Kidney (tissue), 14 donors: Measurements from ENCODE around the gene SCN1B. TPM values are rescaled to one million over a fixed set of nuclear protein-coding genes. Genes with fewer than 3 reads are reported as not detected.

Experiments used
- DNase-seq, 5 donors: peaks; one replicate each; pipeline ENCODE4 v3.0.0-alpha.2; 2013 to 2020
- FAIRE-seq: peaks from 2 replicates; lab custom pipeline; 2012; peaks lifted over from hg19 to GRCh38; lab: Jason Lieb, UNC
- H3K27ac ChIP-seq, 2 donors: one replicate each; pipeline ENCODE4 v1.7.0; 2013; ENCODE audit warnings: low read depth in 2 of 2, low read length in 2 of 2, inconsistent platforms in 1 of 2
- H3K27me3 ChIP-seq: one replicate; pipeline ENCODE4 v1.7.1; 2013; ENCODE audit warnings: low read length, inconsistent platforms; ENCODE audit not compliant: control insufficient read depth, insufficient read depth
- H3K36me3 ChIP-seq, 3 donors: one replicate each; pipeline versions ENCODE4 v1.7.0 to v1.7.1; 2013; ENCODE audit warnings: low read length in 3 of 3, control low read depth in 1 of 3, inconsistent platforms in 1 of 3; ENCODE audit not compliant: insufficient read depth in 3 of 3, control insufficient read depth in 2 of 3
- H3K4me1 ChIP-seq, 3 donors: one replicate each; pipeline versions ENCODE4 v1.7.0 to v1.7.1; 2013; ENCODE audit warnings: low read length in 3 of 3, inconsistent platforms in 1 of 3, low read depth in 1 of 3; ENCODE audit not compliant: control insufficient read depth in 2 of 3, insufficient read depth in 2 of 3
- H3K4me3 ChIP-seq, 3 donors: one replicate each; pipeline versions ENCODE4 v1.7.0 to v1.8.1; 2013; ENCODE audit warnings: low read length in 3 of 3, control low read depth in 1 of 3, inconsistent platforms in 1 of 3
- H3K9ac ChIP-seq, 3 donors: one replicate each; pipeline versions ENCODE4 v1.7.0 to v1.7.1; 2013; ENCODE audit warnings: low read length in 3 of 3, control low read depth in 1 of 3, inconsistent platforms in 1 of 3
- H3K9me3 ChIP-seq, 3 donors: one replicate each; pipeline versions ENCODE4 v1.7.0 to v1.7.1; 2013; ENCODE audit warnings: low read length in 3 of 3, control low read depth in 1 of 3, inconsistent platforms in 1 of 3; ENCODE audit not compliant: control insufficient read depth in 2 of 3, insufficient read depth in 1 of 3
- intact Hi-C: fragments of 100-400 bp; cut with DNase I; formaldehyde crosslinking; loops from one replicate; pipeline ENCODE4 v1.11.1; 2022
- polyA plus RNA-seq: library from polyadenylated mRNA; stranded (reverse); fragments of 350-450 nt; fragmentation: Illumina TruSeq; extraction: RNeasy Lipid Tissue Mini Kit (QIAGEN cat#74804); gene quantifications from one replicate; pipeline ENCODE4 v1.2.3, GENCODE V29; 2014; ENCODE audit warnings: low read depth, low replicate concordance; ENCODE audit not compliant: insufficient read depth
- total RNA-seq: library from RNA; stranded (reverse); fragmentation: NEBNext Ultra II Directional; extraction: Animal tissue kit (Norgen Biotek cat#: 25700); gene quantifications from one replicate; pipeline ENCODE4 v1.2.1, GENCODE V29; 2021
- TF ChIP-seq, protein P1 (sequence below): IDR thresholded peaks from 3 replicates; pipeline ENCODE4 v1.5.1; 2012; ENCODE audit warnings: mild to moderate bottlenecking, moderate library complexity, borderline replicate concordance; ENCODE audit not compliant: insufficient read depth; ENCODE audit errors: extremely low read depth
- donor health status: control.
- donor health status: control.
- donor health status: control.
- donor health status: control.
- donor health status: control.
- donor health status: DM: yes; HTN: yes; CAD: no.
- donor health status: Normal renal cell carcinoma (clear cell type).

Gene SCN1B
- total and polyA plus RNA-seq, 2 donors from 2014 or later, result 9.6 to 24.1 TPM

DNA sequence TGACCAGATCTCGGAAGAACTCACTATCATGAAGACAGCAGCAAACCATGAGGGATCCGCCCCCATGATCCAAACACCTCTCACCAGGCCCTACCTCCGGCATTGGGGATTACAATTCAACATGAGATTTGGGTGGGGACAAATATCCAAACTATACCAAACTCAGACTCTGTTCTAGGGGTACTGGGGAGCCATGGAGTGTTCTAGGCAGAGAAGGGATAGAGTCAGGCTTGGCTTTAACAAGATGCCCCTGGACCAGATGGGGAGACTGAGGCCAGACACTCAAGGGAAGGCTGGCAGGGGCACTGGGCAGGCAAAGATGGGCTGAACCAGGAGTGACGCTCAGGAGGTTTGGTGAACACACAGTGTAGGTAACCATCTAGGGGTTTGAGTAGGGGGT lies 11.9 kb upstream of the SCN1B start:
- Histone ChIP-seq H3K27me3 (no peaks in the 10 kb centered on the region), H3K9me3 (no peaks in the 10 kb centered on the region), H3K4me1 (peaks cover 0 to 4% (median 0%) of the 10 kb centered on the region in 3 donors), H3K27ac (no peak overlapping the region), H3K4me3 (no peak overlapping the region), H3K36me3 (peaks cover 6 to 21% (median 12%) of the 10 kb centered on the region in 3 donors), H3K9ac (no peak overlapping the region)
- DNase-seq, result no peak
- TF ChIP-seq, protein P1, sequence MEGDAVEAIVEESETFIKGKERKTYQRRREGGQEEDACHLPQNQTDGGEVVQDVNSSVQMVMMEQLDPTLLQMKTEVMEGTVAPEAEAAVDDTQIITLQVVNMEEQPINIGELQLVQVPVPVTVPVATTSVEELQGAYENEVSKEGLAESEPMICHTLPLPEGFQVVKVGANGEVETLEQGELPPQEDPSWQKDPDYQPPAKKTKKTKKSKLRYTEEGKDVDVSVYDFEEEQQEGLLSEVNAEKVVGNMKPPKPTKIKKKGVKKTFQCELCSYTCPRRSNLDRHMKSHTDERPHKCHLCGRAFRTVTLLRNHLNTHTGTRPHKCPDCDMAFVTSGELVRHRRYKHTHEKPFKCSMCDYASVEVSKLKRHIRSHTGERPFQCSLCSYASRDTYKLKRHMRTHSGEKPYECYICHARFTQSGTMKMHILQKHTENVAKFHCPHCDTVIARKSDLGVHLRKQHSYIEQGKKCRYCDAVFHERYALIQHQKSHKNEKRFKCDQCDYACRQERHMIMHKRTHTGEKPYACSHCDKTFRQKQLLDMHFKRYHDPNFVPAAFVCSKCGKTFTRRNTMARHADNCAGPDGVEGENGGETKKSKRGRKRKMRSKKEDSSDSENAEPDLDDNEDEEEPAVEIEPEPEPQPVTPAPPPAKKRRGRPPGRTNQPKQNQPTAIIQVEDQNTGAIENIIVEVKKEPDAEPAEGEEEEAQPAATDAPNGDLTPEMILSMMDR, result no peak
- no peak for FAIRE-seq
- intact Hi-C loops, result no loop called here

DNA sequence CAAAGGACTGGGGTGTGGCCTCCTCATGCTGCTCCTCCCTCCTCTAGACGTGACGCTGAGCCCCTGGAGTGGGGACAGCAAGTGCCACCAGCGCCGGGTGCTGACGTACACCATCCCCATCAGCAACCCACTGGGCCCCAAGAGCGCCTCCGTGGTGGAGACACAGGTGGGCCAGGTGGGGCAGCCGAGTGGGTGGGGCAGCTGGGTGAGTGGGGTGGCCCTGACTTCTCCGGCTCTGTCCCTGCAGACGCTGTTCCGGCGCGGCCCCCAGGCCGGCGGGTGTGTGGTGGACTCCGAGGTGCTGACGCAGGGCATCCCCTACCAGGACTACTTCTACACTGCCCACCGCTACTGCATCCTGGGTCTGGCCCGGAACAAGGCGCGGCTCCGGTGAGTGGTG lies 11.1 kb upstream of the SCN1B start:
- intact Hi-C loops, result no loop called here
- FAIRE-seq, result no peak
- H3K36me3 ChIP-seq, result peaks cover 6 to 25% (median 15%) of the 10 kb centered on the region in 3 donors

DNA sequence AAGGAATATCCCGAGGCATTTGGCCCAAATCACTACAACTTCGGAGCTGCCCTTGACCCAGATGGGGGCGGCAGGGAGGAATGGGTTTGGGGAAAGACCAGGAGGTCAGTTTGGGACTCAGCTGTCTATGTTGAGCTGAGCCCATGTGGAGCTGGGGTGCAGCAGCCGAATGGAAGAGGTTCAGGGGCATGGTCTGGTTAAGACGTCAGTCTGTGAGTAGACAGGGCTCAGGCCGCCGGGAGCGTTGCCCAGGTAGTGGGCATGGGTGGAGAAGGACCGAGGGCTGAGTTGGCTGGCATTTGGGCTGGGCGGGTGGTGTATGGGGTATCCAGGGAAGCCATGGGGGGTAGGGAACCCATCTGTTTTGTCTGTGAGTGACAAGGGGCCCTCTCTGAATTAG lies 9.3 kb upstream of the SCN1B start:
- Histone ChIP-seq H3K4me1 (no peaks in the 10 kb centered on the region), H3K27ac (no peak overlapping the region), H3K4me3 (no peak overlapping the region), H3K9ac (no peak overlapping the region), H3K36me3 (peaks cover 4 to 35% (median 20%) of the 10 kb centered on the region in 3 donors), H3K9me3 (no peaks in the 10 kb centered on the region), H3K27me3 (no peaks in the 10 kb centered on the region)
- DNase-seq (no peak), FAIRE-seq (no peak)
- intact Hi-C loops, result no loop called here
- TF ChIP-seq, protein P1, result no peak

More for the DNA sequence above, 11.1 kb upstream of the SCN1B start:
- Histone ChIP-seq H3K27me3 (no peaks in the 10 kb centered on the region), H3K9me3 (no peaks in the 10 kb centered on the region), H3K9ac (no peak overlapping the region), H3K4me1 (peaks cover 0 to 2% (median 0%) of the 10 kb centered on the region in 3 donors), H3K27ac (no peak overlapping the region), H3K4me3 (no peak overlapping the region)
- TF ChIP-seq, protein P1, result no peak
- DNase-seq, result no peak

- Histone ChIP-seq H3K9ac (no peak overlapping the region), H3K27ac (no peak overlapping the region), H3K36me3 (peaks cover 4 to 39% (median 20%) of the 10 kb centered on the region in 3 donors), H3K9me3 (no peaks in the 10 kb centered on the region), H3K27me3 (no peaks in the 10 kb centered on the region), H3K4me1 (no peaks in the 10 kb centered on the region), H3K4me3 (no peak overlapping the region)
- DNase-seq (no peak), FAIRE-seq (no peak)
- TF ChIP-seq, protein P1, result no peak
- intact Hi-C loops, result no loop called here
Measured at GRCh38 chr19:35021596-35021995, 8.7 kb upstream of the SCN1B start.
